Measurements from ENCODE around the gene HELZ. TPM values are rescaled to one million over a fixed set of nuclear protein-coding genes. Genes with fewer than 3 reads are reported as not detected.

The HELZ gene
- total RNA-seq, 1 donor from 2014 or later = 47.4 TPM

GRCh38 chr17:67247416-67247900 lies 2.5 kb upstream of the HELZ start:
- DNase-seq = no peak
- H3K36me3 Mint-ChIP-seq (ENCODE audit: unreplicated experiment) = no peaks in the 10 kb centered on the region
- H3K27ac Mint-ChIP-seq (ENCODE audit: unreplicated experiment) = no peak overlapping the region
- peaks cover 5% of the 10 kb centered on the region for H3K4me1 Mint-ChIP-seq (ENCODE audit: low read depth, unreplicated experiment)
- peaks cover 3% of the 10 kb centered on the region for H3K27me3 Mint-ChIP-seq (ENCODE audit: unreplicated experiment)
- TF ChIP-seq CTCF (IDR thresholded peaks at IDR 0.05; ENCODE audit: partially characterized antibody, unreplicated experiment) = no peak
- H3K9me3 Mint-ChIP-seq (ENCODE audit: unreplicated experiment) = peaks cover 1% of the 10 kb centered on the region
- H3K4me3 Mint-ChIP-seq (ENCODE audit: unreplicated experiment) = peak overlapping the region; percentile 4

- peaks cover 3% of the 10 kb centered on the region for H3K27me3 Mint-ChIP-seq (ENCODE audit: unreplicated experiment)
Observed at GRCh38 chr17:67246653-67247415, 1.8 kb upstream of the HELZ start.

GRCh38 chr17:67246403-67246652 lies 1.3 kb upstream of the HELZ start:
- H3K9me3 Mint-ChIP-seq (ENCODE audit: unreplicated experiment) = peaks cover under 1% of the 10 kb centered on the region
- H3K36me3 Mint-ChIP-seq (ENCODE audit: unreplicated experiment) = no peaks in the 10 kb centered on the region
- H3K27me3 Mint-ChIP-seq (ENCODE audit: unreplicated experiment) = peaks cover 3% of the 10 kb centered on the region
- DNase-seq = no peak
- no peak overlapping the region for H3K27ac Mint-ChIP-seq (ENCODE audit: unreplicated experiment)
- H3K4me3 Mint-ChIP-seq (ENCODE audit: unreplicated experiment) = peak overlapping the region; percentile 82
- peaks cover 5% of the 10 kb centered on the region for H3K4me1 Mint-ChIP-seq (ENCODE audit: low read depth, unreplicated experiment)
- no peak for TF ChIP-seq CTCF (IDR thresholded peaks at IDR 0.05; ENCODE audit: partially characterized antibody, unreplicated experiment)

More at GRCh38 chr17:67246653-67247415, 1.8 kb upstream of the HELZ start:
- DNase-seq = no peak
- no peak for TF ChIP-seq CTCF (IDR thresholded peaks at IDR 0.05; ENCODE audit: partially characterized antibody, unreplicated experiment)
- Mint-ChIP-seq H3K36me3 (ENCODE audit: unreplicated experiment) (no peaks in the 10 kb centered on the region), H3K9me3 (ENCODE audit: unreplicated experiment) (peaks cover 1% of the 10 kb centered on the region), H3K27ac (ENCODE audit: unreplicated experiment) (no peak overlapping the region), H3K4me3 (ENCODE audit: unreplicated experiment) (peak overlapping the region; percentile 82), H3K4me1 (ENCODE audit: low read depth, unreplicated experiment) (peaks cover 5% of the 10 kb centered on the region)

- H3K27ac Mint-ChIP-seq (ENCODE audit: unreplicated experiment) = no peak overlapping the region
- H3K27me3 Mint-ChIP-seq (ENCODE audit: unreplicated experiment) = peaks cover 3% of the 10 kb centered on the region
- no peaks in the 10 kb centered on the region for H3K36me3 Mint-ChIP-seq (ENCODE audit: unreplicated experiment)
- H3K4me1 Mint-ChIP-seq (ENCODE audit: low read depth, unreplicated experiment) = peaks cover 5% of the 10 kb centered on the region
- H3K4me3 Mint-ChIP-seq (ENCODE audit: unreplicated experiment) = peak overlapping the region; percentile 82
- peak; percentile 49 for DNase-seq
- TF ChIP-seq CTCF (IDR thresholded peaks at IDR 0.05; ENCODE audit: partially characterized antibody, unreplicated experiment) = no peak
- no peaks in the 10 kb centered on the region for H3K9me3 Mint-ChIP-seq (ENCODE audit: unreplicated experiment)
Observed at GRCh38 chr17:67245694-67246402, 852 bp upstream of the HELZ start.
